ENCODE results near the gene STPG2.

STPG2 gene

DNA sequence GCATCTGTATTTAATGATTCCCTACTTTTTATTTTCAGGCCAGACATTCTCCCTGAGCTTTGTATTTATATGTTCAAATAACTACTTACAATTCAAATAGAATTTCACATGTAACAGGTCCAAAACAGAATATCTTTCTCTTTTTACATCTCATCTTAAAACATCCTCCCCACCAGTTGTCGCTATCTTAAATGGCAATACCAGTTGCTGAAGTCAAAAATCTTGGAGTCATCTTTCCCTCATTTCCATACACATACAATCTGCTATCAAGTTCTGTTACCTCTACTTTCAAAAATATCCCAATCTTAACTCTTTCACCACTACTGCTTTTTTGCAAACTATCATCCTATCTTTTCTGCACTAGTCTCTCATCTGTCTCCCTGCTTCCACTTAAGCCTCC is 330.5 kb downstream of the STPG2 start:
- DNase-seq = no peak

DNA sequence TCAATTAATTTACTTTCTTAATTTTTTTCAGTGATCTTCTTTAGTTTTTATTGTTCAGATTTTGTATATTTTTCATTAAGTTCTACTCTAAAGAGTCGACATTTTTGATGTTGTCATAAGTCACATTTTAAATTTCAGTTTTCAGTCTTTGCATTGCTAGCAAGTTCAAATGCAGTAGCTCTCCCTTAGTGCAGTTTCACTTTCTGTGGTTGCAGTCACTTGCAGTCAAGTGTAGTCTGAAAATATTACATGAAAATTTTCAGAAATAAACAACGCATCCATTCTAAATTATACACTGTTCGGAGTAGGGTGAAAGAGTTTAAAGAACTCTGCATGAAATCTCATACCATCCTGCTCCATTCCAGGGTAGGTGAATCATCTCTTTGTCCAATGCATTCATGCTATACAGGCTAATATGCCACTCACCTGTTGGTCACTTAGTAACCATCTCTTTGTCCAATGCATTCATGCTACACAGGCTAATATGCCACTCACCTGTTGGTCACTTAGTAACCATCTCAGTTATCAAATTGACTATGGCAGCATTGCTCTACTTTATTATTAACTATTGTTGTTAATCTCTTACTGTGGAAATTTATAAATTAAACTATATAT is 356.9 kb downstream of the STPG2 start:
- no peak for DNase-seq

DNA sequence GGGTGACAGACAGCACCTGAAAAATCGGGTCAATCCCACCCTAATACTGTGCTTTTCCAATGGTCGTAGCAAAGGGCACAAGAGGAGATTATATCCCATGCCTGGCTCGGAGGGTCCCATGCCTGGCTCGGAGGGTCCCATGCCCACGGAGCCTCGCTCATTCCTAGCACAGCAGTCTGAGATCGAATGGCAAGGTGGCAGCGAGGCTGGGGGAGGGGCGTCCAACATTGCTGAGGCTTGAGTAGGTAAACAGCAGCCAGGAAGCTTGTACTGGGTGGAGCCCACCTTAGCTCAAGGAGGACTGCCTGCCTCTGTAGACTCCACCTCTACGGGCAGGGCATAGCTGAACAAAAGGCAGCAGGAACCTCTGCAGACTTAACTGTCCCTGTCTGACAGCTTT is 365.1 kb downstream of the STPG2 start:
- no peak for DNase-seq

DNA sequence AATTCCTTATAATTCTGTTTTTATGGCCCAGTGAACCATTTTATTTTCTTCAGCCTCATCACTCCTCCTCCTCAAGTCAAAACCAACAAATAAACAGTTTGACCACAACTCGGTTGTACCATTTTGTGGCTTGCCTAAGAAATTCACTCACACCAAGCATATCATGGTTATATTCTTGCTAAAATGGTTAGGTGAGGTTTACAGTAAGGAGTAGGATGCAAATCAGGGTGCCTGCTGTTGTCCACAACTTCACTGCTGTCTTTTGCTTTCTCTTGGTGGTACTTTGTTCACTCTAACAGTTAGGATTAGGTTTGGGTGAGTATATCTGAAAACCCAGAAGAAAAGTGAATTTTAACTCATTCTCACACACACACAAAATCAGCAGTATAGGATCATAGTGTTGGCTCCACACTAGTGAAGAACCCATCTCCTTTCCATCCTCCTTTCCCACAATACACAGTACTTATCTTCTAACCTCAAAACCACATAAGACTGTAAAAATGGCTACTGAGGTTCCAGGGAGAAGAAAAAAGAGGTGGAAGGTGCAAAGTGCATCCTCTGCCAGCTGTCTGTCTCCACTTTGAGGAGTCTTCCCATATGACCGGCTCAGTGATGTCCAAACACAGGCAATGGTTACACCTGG is 368.8 kb downstream of the STPG2 start:
- DNase-seq = no peak

DNA sequence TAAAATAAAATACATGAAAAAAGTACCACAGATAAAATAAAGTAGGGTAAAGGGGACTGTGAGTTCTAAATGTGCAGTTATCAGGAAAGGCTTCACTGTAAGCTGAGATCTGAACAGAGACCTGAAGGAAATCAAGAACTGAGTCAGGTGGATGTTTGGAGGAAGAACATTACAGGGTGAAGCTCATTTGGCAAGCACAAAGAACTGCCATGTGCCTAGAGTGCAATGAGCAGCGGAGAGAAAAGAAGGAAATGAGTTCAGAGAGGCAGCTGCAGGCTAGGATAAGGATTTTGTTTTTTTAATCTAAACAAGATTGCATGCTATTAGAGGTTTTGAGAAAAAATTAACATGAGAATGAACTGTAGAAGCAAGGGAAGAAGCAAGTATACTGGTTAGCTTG is 373.1 kb downstream of the STPG2 start:
- DNase-seq = no peak

DNA sequence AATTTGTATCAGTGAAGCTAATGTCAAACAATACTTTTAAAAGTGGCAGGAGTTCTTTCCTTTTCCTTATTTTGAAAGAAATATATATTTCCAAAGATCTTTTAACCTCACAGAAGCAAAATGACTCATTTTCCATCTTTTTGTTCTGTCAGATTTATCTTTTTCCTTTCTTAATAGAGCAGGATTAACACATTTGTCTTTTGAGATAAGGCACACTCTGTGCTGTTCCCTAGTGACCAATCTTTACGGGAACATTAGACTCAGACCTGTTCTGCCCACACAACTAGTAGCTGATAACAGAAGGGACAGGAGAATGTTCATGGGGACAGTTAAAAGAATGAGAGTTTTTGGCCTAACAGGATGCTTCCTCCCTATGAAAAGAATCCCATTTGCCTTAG is 381.2 kb downstream of the STPG2 start:
- DNase-seq = no peak

DNA sequence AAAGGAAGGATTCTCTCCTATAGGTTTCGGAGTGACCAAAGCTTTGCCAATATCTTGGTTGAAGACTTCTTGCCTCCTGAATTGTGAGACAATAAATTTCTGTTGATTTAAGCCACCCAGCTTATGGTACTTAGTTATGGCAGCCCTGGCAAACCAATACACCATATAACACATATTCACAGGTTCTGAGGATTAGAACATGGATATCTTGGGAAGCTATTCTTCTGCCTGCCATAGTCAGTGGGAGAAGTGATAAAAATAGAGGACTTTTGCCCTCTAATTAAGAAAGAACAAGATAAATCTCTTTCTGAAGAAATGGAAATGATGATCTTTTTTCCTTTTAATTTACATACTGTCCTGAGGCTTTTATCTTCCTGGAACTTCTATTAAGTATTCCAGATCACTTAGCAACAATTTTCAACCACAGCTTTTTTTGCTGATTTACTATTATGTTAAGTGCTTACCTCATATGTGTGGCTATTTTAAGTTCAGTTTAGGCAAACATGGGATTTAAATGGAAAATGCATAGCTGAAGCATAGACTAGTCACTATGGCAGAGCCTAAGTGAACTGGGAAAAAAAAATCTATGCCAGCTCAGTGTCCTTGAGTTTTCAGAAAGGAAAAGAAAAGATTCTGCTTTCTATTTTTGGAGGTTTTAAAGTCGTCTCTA is 381.7 kb downstream of the STPG2 start:
- DNase-seq = no peak

DNA sequence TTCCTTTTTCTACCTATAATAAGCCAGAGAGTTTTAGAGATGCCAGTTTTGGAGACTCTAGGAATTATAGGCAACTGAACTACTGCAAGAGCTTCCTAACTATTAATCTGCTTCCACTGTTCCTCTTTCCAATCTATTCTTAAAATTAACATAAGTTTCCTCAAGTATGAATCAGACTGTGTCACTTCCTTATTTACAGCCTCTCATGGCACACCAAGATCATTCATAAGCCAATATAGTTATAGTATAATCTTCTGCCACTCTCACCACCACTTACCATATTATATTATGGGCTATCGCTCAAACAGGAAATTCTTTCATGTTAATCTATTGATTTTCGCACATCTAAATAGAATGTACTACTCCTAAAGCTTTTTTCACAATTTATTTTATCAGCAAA is 383.5 kb downstream of the STPG2 start:
- DNase-seq = no peak

DNA sequence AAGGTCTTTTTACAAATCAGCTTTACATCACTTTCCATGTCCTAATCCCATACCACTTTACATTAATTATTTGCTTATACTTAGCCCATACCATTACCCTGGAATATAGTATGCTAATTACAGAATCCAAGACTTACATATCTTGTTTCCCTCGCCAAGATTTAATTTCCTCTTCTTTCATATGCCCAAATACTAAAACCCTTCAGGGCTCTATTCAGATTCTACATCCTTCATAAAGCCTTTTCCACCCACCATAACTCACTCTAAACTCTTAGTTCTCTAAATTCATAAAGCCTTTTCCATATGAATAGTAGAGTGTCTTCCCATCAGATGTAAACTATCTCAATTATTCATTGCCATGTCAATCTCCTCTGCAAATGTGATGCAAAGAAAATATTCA is 390.7 kb downstream of the STPG2 start:
- DNase-seq = no peak

DNA sequence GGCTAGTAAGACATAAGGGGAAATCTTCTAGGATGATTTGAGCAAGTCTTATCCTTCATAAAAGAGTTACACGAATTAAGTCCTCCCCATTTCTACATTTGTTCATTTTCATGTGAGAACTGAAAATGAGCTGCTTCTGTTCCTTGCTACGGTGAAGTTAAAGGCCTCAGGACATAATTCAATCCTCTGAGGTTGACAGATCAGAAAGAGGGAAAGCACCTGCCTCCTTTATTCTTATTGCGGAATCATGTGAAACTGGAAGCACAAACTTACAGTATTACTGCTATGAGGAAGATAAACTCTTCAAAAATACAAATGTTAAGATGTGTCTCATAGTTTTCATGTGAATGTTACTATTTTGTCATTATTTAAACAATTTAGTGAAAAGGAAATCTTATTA is 395.3 kb downstream of the STPG2 start:
- no peak for DNase-seq

DNA sequence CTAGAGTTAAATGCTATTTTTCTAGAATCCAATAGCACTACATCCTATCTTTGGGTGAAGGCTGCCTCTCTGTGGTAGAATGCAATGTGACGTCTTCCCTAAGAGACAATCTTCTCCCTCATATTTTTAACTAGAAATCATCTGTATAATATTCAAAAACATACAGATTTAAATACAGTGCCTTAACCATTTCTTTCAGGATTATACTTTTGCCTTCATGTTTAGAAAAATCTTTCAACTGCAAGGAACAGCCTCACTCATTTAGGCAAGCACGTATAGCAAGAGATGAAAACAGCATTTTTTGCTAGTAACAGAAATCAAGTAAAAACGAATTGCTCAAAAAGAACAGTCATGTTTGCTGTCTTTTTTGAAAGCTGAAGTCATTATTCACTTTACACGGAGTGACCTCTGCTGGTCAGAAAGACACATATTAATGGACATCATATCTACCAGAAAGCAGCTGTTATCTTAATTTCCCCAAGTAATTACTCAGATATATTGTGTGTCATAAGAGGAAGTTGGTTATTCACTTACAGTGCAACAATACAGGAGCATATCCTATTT is 422.3 kb downstream of the STPG2 start:
- DNase-seq = peak; percentile 3

DNA sequence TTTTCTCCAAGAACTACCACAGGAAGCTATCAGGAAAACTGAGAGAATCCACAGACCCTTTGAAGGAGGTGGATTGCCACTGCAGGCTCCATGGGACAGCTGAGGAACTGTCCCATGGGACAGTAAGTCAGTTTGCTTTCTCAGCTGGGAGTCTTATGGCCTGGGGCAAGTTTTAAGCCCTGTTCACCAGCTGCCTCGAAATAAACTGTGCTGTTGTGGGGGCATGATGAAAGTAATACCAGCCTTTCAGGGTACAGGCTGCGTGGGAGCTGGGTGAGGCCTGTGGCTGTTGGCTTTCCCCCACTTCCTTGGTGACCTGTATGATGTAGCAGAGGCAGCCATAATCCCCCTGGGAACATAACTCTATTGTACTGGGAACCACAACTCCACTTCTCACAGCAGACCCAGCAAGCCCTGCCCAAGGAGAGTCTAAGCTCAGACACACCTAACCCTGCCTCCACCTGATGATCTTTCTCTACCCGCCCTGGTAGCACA is 452.1 kb downstream of the STPG2 start:
- DNase-seq = no peak

DNA sequence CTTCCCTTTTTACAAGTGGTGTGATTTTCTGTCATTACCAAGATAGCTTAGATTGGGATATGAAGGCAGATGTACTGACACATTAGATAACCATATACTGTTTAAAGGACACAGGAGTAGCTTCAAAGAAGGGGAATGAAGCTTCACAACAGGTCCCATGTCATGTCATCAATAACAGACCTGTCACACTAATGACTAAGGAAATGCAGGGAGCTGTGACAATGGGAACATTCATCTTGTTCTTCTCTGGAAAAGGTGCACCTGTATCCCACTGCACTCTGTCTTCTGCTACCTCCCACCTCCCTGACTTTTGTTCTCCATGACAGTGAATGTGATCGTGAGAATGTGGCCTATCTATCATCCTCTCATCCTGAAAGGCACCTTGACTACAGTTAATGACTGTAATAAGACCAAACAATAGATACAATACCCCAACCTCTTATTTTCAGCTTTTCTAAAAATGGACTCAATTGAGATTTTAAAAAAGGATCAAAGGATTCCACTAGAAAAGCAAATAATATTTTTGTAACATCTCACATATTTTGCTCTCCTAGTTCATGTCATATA is 472.5 kb downstream of the STPG2 start:
- no peak for DNase-seq

DNA sequence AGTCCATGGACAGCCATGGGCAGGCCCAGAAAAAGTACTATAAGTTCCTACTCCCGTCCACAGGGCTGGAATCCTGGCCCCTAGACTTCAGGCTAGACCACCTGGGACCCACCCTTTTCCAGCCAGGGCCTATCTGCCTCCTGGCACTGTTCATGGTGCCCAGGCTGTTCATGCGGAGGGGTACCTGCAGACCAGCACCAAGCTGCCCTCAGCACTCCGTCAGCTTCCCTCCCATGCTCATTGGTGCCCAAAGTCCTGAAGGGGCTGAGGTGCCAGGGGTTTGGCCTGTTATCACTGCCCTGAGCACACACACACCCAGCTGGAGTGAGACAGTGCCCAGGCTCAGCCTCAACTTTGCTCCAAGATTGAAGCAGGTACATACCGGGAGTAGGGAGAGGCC is 477.7 kb downstream of the STPG2 start:
- DNase-seq = no peak

DNA sequence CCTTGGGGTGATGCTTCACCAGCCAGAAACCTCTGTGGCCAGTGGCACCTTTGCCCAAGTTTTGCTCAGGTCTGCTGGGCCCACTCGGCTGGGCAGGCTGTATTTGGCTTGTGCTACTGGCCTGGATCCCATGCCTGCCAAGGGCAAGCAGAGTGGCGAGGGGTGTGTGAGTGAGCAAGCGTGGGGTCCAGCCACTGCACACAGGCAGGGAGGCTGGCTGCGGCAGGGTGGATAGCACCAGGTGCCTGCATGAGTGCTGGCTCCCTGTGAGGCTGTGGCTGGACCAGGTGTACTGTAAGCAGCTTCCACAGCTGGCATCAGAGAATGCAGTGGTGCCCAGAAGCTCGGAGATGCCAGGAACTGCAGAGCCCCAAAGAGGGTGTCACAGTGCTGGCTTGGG is 478.5 kb downstream of the STPG2 start:
- DNase-seq = no peak

DNA sequence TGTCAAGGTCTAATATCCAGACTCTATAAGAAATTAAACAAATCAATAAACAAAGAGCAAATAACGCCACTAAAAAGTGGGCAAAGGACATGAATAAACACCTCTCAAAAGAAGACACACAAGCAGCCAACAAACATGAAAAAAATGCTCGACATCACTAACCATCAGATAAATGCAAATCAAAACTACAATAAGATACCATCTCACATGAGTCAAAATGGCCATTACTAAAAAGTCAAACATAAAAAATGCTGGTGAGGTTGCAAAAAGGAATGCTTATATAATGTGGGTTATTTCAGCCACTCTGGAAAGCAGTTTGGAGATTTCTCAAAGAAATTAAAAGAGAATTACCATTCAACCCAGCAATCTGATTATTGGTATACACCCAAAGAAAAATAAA is 481.1 kb downstream of the STPG2 start:
- no peak for DNase-seq

DNA sequence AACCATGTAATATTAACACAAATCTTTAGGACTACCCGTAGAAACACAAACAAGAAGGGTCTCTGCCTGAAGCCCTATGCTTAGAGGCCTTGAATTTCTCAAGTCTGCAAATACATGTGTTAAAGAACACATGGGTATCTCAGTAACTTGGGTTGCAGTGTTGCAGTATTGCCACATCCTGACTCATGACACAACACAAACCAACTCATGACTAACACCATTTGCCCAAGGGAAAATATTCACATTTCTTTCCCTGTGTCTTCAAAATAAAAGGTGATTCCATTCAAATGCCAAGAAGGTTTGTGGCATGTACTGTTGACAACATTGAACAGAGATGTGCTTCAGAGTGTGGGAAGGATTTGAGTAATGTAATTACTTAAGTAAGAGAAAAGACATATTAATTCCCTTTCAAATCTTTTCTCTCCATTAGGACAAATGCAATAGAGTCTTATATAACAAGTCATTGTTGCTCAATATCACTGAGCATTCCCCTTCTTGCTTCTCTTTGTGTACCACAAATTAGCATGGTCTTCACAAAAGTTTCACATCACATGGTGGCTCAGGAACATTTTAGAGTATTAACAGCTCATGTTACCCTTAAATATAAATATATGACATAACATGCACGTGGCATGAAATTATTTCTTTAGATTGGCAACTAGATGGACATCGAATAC is 487.1 kb downstream of the STPG2 start:
- no peak for DNase-seq

DNA sequence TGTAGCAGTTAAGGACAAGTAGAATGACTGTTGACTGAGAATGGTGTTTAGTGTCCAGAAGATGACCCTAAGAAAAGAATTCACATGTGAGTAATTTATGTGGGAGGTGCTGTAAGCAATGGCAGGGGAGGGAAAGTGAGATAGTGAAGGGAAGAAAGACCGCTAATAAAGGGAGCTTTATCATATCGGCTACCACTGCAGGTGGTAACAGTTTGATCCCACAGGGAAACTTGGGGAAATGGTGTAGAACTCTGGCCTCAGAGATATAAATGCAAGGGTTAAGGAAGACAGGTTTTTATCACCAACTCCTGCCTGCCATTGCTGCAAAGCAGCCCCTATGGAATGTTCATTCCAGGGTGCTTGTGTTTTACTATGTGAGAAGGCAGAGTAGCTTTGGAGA is 489.6 kb downstream of the STPG2 start:
- no peak for DNase-seq

DNA sequence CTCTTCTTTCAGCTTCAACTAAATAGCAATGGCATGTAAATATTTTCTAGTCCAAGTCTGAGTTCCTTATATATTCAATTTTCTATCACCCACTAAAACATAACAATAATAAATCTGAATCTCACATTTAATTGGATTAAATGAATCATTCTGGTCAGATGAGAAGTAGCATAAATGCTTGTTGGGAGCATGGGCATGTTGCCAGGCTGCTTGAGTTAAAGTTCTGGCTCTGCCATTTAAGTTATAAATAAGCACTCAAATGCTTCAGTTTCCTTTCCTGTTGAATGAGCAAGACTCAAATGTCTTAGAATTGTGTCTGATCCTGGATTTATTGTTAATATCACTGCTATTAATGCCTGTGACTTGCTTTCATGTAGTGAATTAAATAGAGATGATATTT is 496.3 kb downstream of the STPG2 start:
- DNase-seq = no peak

DNA sequence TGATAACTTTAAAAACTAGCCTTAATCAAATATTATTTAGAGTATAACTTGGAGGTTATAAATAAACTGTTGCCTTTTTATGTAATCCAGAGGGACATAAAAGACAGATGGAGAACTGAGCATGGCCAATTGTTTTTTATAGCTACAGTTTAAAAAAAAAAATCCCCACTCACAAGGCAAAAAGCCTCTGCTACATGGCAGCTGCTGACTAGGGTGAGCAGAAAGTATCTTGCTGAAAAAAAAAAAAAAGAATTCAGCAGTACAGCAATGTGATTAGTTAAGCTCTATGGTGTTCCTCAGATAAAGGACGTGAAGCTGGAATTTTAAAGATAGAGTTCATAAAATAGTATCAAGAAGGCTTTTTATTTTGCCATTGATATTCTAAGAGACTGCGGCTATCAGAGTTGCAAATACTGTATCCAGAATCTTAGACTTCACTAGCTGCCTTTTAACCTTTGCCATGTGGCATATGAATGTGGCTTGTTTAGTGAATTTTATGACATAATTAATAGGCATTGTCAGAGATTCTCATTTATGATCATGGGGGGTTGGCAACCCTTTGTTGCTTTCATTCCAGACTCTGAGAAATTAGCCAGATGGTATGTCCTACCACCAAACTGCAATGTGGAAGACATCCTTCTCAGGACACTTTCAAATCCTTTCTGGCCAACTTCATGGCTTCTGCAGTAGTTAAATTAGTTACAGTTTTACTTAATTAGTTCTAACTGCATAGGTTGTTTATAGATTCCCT is 498.0 kb downstream of the STPG2 start:
- DNase-seq = no peak

DNA sequence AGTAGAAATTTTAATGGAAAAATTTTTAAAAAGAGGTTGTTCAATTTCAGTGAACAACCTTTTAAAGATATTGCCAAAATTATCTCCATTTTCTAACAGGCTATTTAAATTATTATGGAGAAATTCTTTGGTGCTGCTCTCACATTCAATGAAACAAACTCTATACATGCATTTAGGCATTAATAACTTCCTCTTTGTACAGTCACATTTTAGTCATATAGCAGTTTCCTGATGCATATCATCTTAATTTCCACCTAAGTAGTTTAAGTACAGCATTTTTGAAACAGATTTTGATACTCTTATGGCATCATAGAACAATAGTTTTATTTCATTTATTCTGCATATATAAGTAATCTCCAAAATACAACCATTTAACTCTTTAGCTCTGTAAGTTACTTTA is 500.1 kb downstream of the STPG2 start:
- no peak for DNase-seq

DNA sequence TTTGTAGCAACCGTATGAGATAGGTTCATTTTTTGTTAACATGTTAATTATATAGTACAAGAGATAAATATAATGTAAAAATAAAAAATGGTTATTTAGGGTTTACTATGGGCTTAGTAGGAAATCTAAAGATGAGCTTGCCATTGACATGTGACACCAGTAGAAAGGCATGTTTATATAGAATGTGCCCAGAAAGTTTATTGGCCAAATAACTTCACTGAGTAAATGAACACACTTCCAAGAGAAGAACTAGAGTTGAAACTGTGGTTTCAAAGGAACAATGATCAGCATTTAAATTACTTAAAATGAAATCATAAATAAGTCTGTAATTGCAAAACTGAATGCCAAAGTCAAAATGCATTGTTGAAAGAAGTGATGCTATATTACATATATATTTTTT is 503.3 kb downstream of the STPG2 start:
- no peak for DNase-seq
